ENCODE data around the gene UBE3D. TPM values are rescaled to one million over a fixed set of nuclear protein-coding genes. Genes with fewer than 3 reads are reported as not detected.

The UBE3D gene
- total RNA-seq, 1 donor from 2014 or later: 12.0 TPM

DNA sequence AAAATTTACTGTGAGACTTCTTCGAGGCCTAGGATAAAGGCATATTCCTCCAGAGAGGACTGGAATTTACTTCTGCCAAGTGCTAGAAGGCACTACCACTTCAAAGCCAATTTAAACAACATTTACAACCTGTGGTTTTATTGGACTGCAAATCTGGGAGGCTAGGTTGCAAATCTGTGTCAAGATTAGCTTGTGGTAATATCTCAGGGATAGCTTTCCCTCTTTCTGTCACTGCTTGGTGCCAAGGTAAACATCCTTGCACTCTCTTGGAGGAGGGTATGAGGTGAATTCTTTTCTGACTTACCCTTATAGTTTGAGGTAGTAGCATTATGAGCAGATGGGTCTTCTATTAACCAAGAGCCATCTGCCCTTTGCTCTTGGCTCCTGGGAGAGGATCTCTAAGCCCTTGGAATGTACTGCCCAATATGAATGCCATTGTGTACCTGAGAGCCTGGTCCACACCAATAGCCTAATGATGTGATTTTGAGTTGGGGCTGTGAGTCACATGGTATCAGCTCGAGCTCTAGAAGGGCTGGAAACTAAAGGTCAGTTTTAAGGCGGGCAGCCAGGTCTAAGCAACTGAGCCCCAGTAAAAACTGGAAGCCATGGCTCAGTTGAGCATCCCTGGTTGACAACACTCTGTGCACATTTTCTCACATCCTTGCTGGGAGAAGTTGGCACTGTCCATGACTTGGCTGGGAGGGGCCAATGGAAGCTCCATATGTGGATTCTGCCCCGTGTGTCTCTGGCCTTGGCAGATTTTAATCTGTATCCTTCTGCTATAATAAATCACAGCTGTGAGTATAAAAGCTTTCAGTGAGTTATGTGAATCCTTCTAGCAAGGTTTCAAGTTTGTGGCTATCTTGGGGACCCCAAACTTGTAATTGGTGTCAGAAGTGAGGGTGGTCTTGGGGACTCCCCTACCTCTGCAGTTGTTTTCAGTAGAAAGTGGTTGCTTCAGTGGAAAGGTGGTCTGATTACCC is 188.1 kb downstream of the UBE3D start:
- H3K27ac Mint-ChIP-seq: peak overlapping the region; percentile 10
- H3K36me3 Mint-ChIP-seq: no peaks in the 10 kb centered on the region
- H3K9me3 Mint-ChIP-seq: no peaks in the 10 kb centered on the region
- peaks cover 51% of the 10 kb centered on the region for H3K4me1 Mint-ChIP-seq
- H3K4me3 Mint-ChIP-seq: no peak overlapping the region
- no peak for DNase-seq (ENCODE audit: low spot score in 2 of 2, unreplicated experiment in 2 of 2)
- H3K27me3 Mint-ChIP-seq (ENCODE audit: low read depth): no peaks in the 10 kb centered on the region
- TF ChIP-seq, protein P1, sequence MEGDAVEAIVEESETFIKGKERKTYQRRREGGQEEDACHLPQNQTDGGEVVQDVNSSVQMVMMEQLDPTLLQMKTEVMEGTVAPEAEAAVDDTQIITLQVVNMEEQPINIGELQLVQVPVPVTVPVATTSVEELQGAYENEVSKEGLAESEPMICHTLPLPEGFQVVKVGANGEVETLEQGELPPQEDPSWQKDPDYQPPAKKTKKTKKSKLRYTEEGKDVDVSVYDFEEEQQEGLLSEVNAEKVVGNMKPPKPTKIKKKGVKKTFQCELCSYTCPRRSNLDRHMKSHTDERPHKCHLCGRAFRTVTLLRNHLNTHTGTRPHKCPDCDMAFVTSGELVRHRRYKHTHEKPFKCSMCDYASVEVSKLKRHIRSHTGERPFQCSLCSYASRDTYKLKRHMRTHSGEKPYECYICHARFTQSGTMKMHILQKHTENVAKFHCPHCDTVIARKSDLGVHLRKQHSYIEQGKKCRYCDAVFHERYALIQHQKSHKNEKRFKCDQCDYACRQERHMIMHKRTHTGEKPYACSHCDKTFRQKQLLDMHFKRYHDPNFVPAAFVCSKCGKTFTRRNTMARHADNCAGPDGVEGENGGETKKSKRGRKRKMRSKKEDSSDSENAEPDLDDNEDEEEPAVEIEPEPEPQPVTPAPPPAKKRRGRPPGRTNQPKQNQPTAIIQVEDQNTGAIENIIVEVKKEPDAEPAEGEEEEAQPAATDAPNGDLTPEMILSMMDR (IDR thresholded peaks at IDR 0.05; ENCODE audit: unreplicated experiment): no peak

DNA sequence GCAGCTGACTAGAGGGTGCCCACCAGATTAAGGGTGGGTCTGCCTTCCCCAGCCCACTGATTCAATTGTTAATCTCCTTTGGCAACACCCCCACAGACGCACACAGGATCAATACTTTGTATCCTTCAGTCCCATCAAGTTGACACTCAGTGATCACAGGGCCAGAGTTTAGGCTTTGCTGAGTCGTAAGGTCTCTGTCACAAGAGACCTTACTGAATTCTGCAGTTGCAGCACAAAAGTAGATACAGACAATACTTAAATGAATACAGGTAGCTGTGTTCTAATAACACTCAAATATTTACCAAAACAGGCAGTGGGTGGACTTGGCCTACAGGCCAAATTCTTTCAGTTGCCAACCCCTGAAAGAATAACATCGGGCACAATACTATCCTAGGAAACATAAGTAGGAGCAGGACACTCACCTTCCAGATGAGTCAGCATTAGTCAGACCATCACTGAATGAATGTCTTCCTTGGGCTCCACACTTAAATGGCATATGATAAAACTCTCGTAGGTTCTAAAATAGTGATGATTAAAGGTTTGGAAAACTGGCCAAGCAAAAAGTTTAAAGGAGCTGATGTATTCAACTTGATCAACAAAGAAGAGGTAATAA is 190.0 kb downstream of the UBE3D start:
- no peaks in the 10 kb centered on the region for H3K9me3 Mint-ChIP-seq
- H3K27me3 Mint-ChIP-seq (ENCODE audit: low read depth): no peaks in the 10 kb centered on the region
- H3K4me3 Mint-ChIP-seq: no peak overlapping the region
- DNase-seq (ENCODE audit: low spot score in 2 of 2, unreplicated experiment in 2 of 2): no peak
- TF ChIP-seq, protein P1 (IDR thresholded peaks at IDR 0.05; ENCODE audit: unreplicated experiment): no peak
- peaks cover 35% of the 10 kb centered on the region for H3K4me1 Mint-ChIP-seq
- no peaks in the 10 kb centered on the region for H3K36me3 Mint-ChIP-seq
- no peak overlapping the region for H3K27ac Mint-ChIP-seq

DNA sequence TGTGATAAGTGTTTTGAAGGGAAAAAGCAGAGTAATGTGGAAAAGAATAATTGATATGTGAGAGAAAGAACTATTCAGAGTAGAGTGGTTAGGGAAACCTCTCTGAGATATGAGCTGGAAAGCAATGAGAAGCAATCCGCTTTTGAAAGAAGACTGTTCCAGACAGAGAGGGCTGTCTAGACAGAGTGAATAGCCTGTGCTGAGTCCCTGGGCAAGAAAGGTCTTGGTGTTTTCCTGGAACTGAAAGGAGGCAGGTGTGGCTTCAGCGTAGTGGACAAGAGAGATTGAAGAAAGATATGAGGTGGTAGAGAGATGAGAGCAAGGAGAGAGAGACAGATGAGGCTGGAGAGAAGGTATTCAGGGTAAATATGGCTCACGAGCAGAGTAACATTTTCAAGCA is 190.8 kb downstream of the UBE3D start:
- Mint-ChIP-seq H3K27me3 (ENCODE audit: low read depth) (no peaks in the 10 kb centered on the region), H3K4me1 (peaks cover 29% of the 10 kb centered on the region), H3K27ac (no peak overlapping the region), H3K4me3 (no peak overlapping the region), H3K36me3 (no peaks in the 10 kb centered on the region), H3K9me3 (no peaks in the 10 kb centered on the region)
- TF ChIP-seq, protein P1 (IDR thresholded peaks at IDR 0.05; ENCODE audit: unreplicated experiment): no peak
- no peak for DNase-seq (ENCODE audit: low spot score in 2 of 2, unreplicated experiment in 2 of 2)

DNA sequence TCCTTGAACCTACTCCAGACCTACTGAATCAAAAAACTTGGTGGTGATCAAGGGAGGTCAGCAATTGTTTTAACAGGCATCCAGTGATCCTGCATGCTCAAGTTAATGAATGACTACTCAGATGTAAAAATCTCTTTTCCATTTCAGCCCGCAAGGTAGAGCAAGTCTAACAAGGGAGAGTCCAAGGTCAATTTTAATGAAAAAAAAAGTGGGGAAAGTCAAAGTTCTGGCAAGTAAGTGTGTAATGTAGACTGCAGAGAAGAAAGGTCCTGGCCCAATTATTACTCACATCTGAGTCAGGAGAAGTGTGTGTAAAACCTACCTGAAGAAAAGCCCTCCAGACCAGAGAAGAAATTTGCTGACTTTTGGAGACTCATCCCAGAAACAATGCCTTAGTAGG is 193.5 kb downstream of the UBE3D start:
- TF ChIP-seq, protein P1 (IDR thresholded peaks at IDR 0.05; ENCODE audit: unreplicated experiment): no peak
- no peak for DNase-seq (ENCODE audit: low spot score in 2 of 2, unreplicated experiment in 2 of 2)
- Mint-ChIP-seq H3K27ac (no peak overlapping the region), H3K9me3 (no peaks in the 10 kb centered on the region), H3K4me1 (peaks cover 16% of the 10 kb centered on the region), H3K4me3 (no peak overlapping the region), H3K36me3 (no peaks in the 10 kb centered on the region), H3K27me3 (ENCODE audit: low read depth) (no peaks in the 10 kb centered on the region)

DNA sequence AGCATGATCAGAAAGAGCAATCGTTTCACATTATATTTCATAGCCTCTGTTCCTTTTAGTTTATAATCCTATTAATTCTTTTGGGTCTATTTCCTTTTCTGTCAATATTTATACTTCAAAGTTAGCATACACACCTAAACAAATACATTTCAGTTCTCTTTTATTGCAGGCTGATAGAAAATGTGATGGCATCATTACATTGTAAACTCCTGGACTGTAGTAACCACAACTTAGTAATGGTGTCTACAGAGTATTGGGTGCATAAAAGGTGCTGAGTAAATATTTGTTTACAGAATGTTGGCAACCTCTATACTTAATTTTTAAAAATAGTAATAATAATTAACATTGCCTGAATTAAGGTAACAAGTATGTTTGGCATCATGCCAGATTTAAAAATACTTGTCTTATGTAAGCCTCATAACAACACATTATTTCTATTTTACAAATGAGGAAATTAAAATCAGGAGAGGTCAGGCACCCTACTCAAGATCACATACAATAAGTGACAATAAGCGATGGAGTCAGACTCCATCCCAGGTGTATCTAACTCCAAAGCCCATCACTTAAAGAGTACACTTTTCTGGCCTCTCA is 195.0 kb downstream of the UBE3D start:
- Mint-ChIP-seq H3K27ac (no peak overlapping the region), H3K27me3 (ENCODE audit: low read depth) (no peaks in the 10 kb centered on the region), H3K36me3 (no peaks in the 10 kb centered on the region), H3K9me3 (no peaks in the 10 kb centered on the region), H3K4me3 (no peak overlapping the region), H3K4me1 (peaks cover 2% of the 10 kb centered on the region)
- DNase-seq (ENCODE audit: low spot score in 2 of 2, unreplicated experiment in 2 of 2): no peak
- TF ChIP-seq, protein P1 (IDR thresholded peaks at IDR 0.05; ENCODE audit: unreplicated experiment): no peak

Measured in mesothelial cell of epicardium (in vitro differentiated cells).